ENCODE measurements around the gene ODAD3. TPM values are rescaled to one million over a fixed set of nuclear protein-coding genes. Genes with fewer than 3 reads are reported as not detected.

ODAD3 gene
- total RNA-seq, 1 donor from 2014 or later: 0.66 TPM

- no peak overlapping the region for H3K27ac ChIP-seq (ENCODE audit: low read depth, low read length)
- H3K4me3 ChIP-seq (ENCODE audit: insufficient read depth, low read depth, low read length): no peak overlapping the region
- DNase-seq (ENCODE audit: low read depth) (no peak), FAIRE-seq (no peak)
- H3K36me3 ChIP-seq (ENCODE audit: insufficient read depth, low read length): no peaks in the 10 kb centered on the region
- no peaks in the 10 kb centered on the region for H3K27me3 ChIP-seq (ENCODE audit: insufficient read depth, low read length)
- H4K20me1 ChIP-seq (ENCODE audit: insufficient read depth, low read length): no peaks in the 10 kb centered on the region
- no peak overlapping the region for H2AFZ ChIP-seq (ENCODE audit: low read depth, low read length)
- Mint-ChIP-seq H3K27me3 (ENCODE audit: low read depth, unreplicated experiment) (peaks cover 9% of the 10 kb centered on the region), H3K9me3 (ENCODE audit: unreplicated experiment) (no peaks in the 10 kb centered on the region), H3K27ac (ENCODE audit: unreplicated experiment) (no peak overlapping the region), H3K4me1 (ENCODE audit: low read depth, unreplicated experiment) (no peaks in the 10 kb centered on the region), H3K4me3 (ENCODE audit: unreplicated experiment) (no peak overlapping the region), H3K36me3 (ENCODE audit: low read depth, unreplicated experiment) (no peaks in the 10 kb centered on the region)
- no peaks in the 10 kb centered on the region for H3K9me3 ChIP-seq (ENCODE audit: insufficient read depth, low read depth, low read length)
- no peak overlapping the region for H3K9ac ChIP-seq (ENCODE audit: low read length)
- H3K79me2 ChIP-seq (ENCODE audit: insufficient read depth, low read length): no peaks in the 10 kb centered on the region
- TF ChIP-seq EZH2 (IDR thresholded peaks at IDR 0.05; ENCODE audit: insufficient read depth, low read length): no peak
- no peak for TF ChIP-seq CTCF (IDR thresholded peaks at IDR 0.05; ENCODE audit: insufficient read depth, low read depth, low read length)
- H3K4me2 ChIP-seq (ENCODE audit: low read length): no peak overlapping the region
- no peaks in the 10 kb centered on the region for H3K4me1 ChIP-seq (ENCODE audit: insufficient read depth, low read length)
These were observed 30.7 kb upstream of the ODAD3 start for GRCh38 chr19:11465600-11465999.

GRCh38 chr19:11464333-11465265 is 29.7 kb upstream of the ODAD3 start:
- no peaks in the 10 kb centered on the region for H3K9me3 ChIP-seq (ENCODE audit: insufficient read depth, low read depth, low read length)
- H3K9ac ChIP-seq (ENCODE audit: low read length): no peak overlapping the region
- no peaks in the 10 kb centered on the region for H3K79me2 ChIP-seq (ENCODE audit: insufficient read depth, low read length)
- H3K4me1 Mint-ChIP-seq (ENCODE audit: low read depth, unreplicated experiment): no peaks in the 10 kb centered on the region
- H4K20me1 ChIP-seq (ENCODE audit: insufficient read depth, low read length): no peaks in the 10 kb centered on the region
- peaks cover 18% of the 10 kb centered on the region for H3K27me3 Mint-ChIP-seq (ENCODE audit: low read depth, unreplicated experiment)
- no peak overlapping the region for H2AFZ ChIP-seq (ENCODE audit: low read depth, low read length)
- no peaks in the 10 kb centered on the region for H3K36me3 Mint-ChIP-seq (ENCODE audit: low read depth, unreplicated experiment)
- H3K27ac ChIP-seq (ENCODE audit: low read depth, low read length): no peak overlapping the region
- no peaks in the 10 kb centered on the region for H3K36me3 ChIP-seq (ENCODE audit: insufficient read depth, low read length)
- H3K27ac Mint-ChIP-seq (ENCODE audit: unreplicated experiment): no peak overlapping the region
- no peak overlapping the region for H3K4me3 Mint-ChIP-seq (ENCODE audit: unreplicated experiment)
- H3K9me3 Mint-ChIP-seq (ENCODE audit: unreplicated experiment): peaks cover 3% of the 10 kb centered on the region
- FAIRE-seq: peak; percentile 89
- no peak for TF ChIP-seq CTCF (IDR thresholded peaks at IDR 0.05; ENCODE audit: insufficient read depth, low read depth, low read length)
- TF ChIP-seq EZH2 (IDR thresholded peaks at IDR 0.05; ENCODE audit: insufficient read depth, low read length): no peak
- H3K4me1 ChIP-seq (ENCODE audit: insufficient read depth, low read length): no peaks in the 10 kb centered on the region
- H3K4me3 ChIP-seq (ENCODE audit: insufficient read depth, low read depth, low read length): no peak overlapping the region
- DNase-seq (ENCODE audit: low read depth): no peak
- H3K27me3 ChIP-seq (ENCODE audit: insufficient read depth, low read length): no peaks in the 10 kb centered on the region
- H3K4me2 ChIP-seq (ENCODE audit: low read length): no peak overlapping the region

GRCh38 chr19:11463391-11463790 is 28.5 kb upstream of the ODAD3 start:
- Mint-ChIP-seq H3K27ac (ENCODE audit: unreplicated experiment) (no peak overlapping the region), H3K4me1 (ENCODE audit: low read depth, unreplicated experiment) (no peaks in the 10 kb centered on the region), H3K4me3 (ENCODE audit: unreplicated experiment) (no peak overlapping the region), H3K27me3 (ENCODE audit: low read depth, unreplicated experiment) (peaks cover 19% of the 10 kb centered on the region), H3K36me3 (ENCODE audit: low read depth, unreplicated experiment) (no peaks in the 10 kb centered on the region), H3K9me3 (ENCODE audit: unreplicated experiment) (peaks cover 3% of the 10 kb centered on the region)
- no peaks in the 10 kb centered on the region for H3K9me3 ChIP-seq (ENCODE audit: insufficient read depth, low read depth, low read length)
- H3K27me3 ChIP-seq (ENCODE audit: insufficient read depth, low read length): no peaks in the 10 kb centered on the region
- TF ChIP-seq EZH2 (IDR thresholded peaks at IDR 0.05; ENCODE audit: insufficient read depth, low read length) (no peak), CTCF (IDR thresholded peaks at IDR 0.05; ENCODE audit: insufficient read depth, low read depth, low read length) (no peak)
- H2AFZ ChIP-seq (ENCODE audit: low read depth, low read length): no peak overlapping the region
- no peak overlapping the region for H3K4me2 ChIP-seq (ENCODE audit: low read length)
- no peak overlapping the region for H3K9ac ChIP-seq (ENCODE audit: low read length)
- H3K4me3 ChIP-seq (ENCODE audit: insufficient read depth, low read depth, low read length): no peak overlapping the region
- no peak overlapping the region for H3K27ac ChIP-seq (ENCODE audit: low read depth, low read length)
- FAIRE-seq (no peak), DNase-seq (ENCODE audit: low read depth) (no peak)
- no peaks in the 10 kb centered on the region for H3K79me2 ChIP-seq (ENCODE audit: insufficient read depth, low read length)
- H3K36me3 ChIP-seq (ENCODE audit: insufficient read depth, low read length): no peaks in the 10 kb centered on the region
- no peaks in the 10 kb centered on the region for H3K4me1 ChIP-seq (ENCODE audit: insufficient read depth, low read length)
- H4K20me1 ChIP-seq (ENCODE audit: insufficient read depth, low read length): no peaks in the 10 kb centered on the region
